Adipocyte (in vitro differentiated cells): ENCODE results near the gene NRG2.
A peak's percentile ranks its signal among the peaks of the same experiment; 100 is the strongest.

Experiments
- DNase-seq: peaks from one replicate; pipeline ENCODE4 v3.0.0-alpha.2; 2015; ENCODE audit warnings: low read depth
- H3K27me3 ChIP-seq: replicated peaks from 2 replicates; pipeline ENCODE4 v1.7.0; 2013; ENCODE audit warnings: mild to moderate bottlenecking, low read length, moderate library complexity; ENCODE audit not compliant: control insufficient read depth, insufficient read depth
- H3K36me3 ChIP-seq: 2 replicates; pipeline ENCODE4 v1.7.0; 2013; ENCODE audit warnings: low read length, mild to moderate bottlenecking, moderate library complexity; ENCODE audit not compliant: control insufficient read depth, insufficient read depth, severe bottlenecking
- H3K4me1 ChIP-seq: 2 replicates; pipeline ENCODE4 v1.7.0; 2013; ENCODE audit warnings: mild to moderate bottlenecking, low read length, moderate library complexity; ENCODE audit not compliant: control insufficient read depth, insufficient read depth
- H3K4me3 ChIP-seq: 2 replicates; pipeline ENCODE4 v1.7.0; 2013; ENCODE audit warnings: mild to moderate bottlenecking, low read length, moderate library complexity
- H3K9ac ChIP-seq: 2 replicates; pipeline ENCODE4 v1.7.0; 2013; ENCODE audit warnings: mild to moderate bottlenecking, low read length, moderate library complexity
- H3K9me3 ChIP-seq: 2 replicates; pipeline ENCODE4 v1.7.0; 2013; ENCODE audit warnings: mild to moderate bottlenecking, low read length, moderate library complexity; ENCODE audit not compliant: control insufficient read depth

The NRG2 gene

DNA sequence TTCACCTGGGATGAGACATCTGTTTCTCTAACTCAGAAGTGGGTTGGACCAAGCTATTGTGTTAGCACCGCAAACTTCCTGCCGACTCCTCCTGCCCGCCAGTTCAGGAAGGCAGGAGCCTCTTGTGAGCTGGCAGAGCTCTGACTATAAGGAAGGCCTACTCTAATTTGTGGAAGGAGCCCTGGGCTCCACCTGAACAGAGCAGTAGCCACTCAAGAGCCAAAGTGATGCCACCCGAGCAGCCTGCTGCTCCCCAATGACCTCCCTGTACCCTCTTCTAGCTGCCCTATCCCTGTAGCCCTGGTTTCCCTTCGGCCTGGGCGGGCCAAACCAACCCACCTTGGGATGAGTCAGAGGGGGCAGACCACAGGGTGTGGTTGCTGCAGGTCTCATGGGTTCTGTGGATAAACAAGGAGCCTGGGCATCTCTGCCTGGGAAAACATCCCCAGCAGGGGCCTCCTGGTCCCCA, 165.9 kb downstream of the NRG2 start:
- H3K4me1 ChIP-seq: peaks cover 8% of the 10 kb centered on the region
- H3K4me3 ChIP-seq: no peak overlapping the region
- H3K36me3 ChIP-seq: no peaks in the 10 kb centered on the region
- peaks cover 11% of the 10 kb centered on the region for H3K27me3 ChIP-seq
- no peak for DNase-seq
- H3K9me3 ChIP-seq: peaks cover 4% of the 10 kb centered on the region
- no peak overlapping the region for H3K9ac ChIP-seq

DNA sequence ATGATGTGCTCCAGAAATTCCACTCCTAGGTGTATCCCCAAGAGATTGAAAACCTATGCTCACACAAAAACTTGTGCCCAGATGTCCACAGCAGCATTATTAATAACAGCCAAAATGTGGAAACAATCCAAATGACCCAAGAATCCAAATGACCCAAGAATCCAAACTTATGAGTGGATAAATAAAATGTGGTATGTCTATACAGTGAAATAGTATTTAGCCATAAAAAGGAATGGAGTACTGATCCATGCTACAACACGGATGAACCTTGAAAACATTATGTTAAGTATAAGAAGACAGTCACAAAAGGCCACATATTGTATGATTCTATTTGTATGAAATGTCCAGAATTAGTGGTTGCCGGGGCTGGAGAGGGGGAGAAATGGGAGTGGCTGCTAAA, 167.1 kb downstream of the NRG2 start:
- Histone ChIP-seq H3K9me3 (peaks cover 4% of the 10 kb centered on the region), H3K36me3 (no peaks in the 10 kb centered on the region), H3K4me1 (peaks cover 8% of the 10 kb centered on the region), H3K27me3 (peaks cover 14% of the 10 kb centered on the region), H3K9ac (no peak overlapping the region), H3K4me3 (no peak overlapping the region)
- DNase-seq: no peak

GRCh38 chr5:139872851-139873794, 170.0 kb downstream of the NRG2 start:
- peak; percentile 4 for DNase-seq
- no peaks in the 10 kb centered on the region for H3K4me1 ChIP-seq
- H3K27me3 ChIP-seq: peaks cover 14% of the 10 kb centered on the region
- no peaks in the 10 kb centered on the region for H3K36me3 ChIP-seq
- H3K9ac ChIP-seq: no peak overlapping the region
- H3K4me3 ChIP-seq: no peak overlapping the region
- peaks cover 4% of the 10 kb centered on the region for H3K9me3 ChIP-seq

DNA sequence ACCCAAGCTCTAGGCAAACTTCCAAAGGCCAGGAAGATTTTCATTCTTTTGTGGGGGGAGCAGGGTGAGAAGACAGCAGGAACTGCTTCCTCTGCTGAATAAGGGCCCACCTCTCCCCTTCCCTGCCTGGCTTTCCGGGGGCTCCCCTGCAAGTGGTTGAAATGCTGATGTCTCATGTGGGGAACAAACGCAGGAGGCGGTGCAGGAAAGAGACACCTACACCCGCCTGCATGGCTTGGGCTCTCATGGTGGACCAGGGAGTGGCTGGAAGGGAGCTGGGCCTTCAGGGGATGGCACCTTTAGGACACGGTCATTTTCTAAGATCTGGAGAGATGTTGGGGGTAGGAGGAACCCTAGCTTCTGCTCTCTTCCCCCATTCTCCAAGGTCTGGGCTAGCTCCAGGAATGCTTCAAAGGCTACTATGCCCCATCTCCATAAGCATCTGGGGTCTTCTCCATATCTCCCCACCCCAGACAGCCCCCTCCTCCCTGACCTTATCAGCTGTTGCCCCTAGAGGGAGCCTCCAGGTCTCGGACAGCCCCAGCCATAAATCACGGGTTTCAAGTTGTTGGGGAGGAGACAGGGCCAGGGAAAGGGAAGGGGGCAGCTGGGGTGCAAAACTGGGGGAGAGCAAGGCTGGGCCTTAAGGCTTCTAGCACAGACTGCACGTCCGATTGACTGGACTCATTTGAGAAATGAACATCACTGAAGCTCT, 170.9 kb downstream of the NRG2 start:
- Histone ChIP-seq H3K9ac (no peak overlapping the region), H3K27me3 (peaks cover 14% of the 10 kb centered on the region), H3K4me3 (no peak overlapping the region), H3K36me3 (no peaks in the 10 kb centered on the region), H3K9me3 (peaks cover 4% of the 10 kb centered on the region), H3K4me1 (no peaks in the 10 kb centered on the region)
- no peak for DNase-seq

DNA sequence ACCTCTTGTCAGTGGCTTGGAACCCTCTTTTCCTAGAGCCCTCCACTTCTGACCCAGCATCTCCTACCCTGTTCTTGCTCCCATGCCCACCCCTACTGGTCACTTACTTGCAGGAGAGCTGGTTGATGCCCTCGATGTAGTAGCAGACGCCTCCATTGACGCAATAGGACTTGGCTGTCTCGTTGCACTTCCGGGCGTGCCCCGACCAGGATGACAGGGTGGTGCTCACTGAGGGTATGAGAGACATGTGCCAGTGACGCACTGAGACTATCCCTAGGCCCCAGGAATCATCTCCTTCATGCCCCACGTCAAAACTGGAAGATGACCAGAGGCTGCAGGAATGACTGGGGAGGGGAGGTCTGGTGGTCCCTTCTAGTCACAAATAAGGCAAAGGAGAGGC, 171.5 kb downstream of the NRG2 start:
- peaks cover 14% of the 10 kb centered on the region for H3K27me3 ChIP-seq

DNA sequence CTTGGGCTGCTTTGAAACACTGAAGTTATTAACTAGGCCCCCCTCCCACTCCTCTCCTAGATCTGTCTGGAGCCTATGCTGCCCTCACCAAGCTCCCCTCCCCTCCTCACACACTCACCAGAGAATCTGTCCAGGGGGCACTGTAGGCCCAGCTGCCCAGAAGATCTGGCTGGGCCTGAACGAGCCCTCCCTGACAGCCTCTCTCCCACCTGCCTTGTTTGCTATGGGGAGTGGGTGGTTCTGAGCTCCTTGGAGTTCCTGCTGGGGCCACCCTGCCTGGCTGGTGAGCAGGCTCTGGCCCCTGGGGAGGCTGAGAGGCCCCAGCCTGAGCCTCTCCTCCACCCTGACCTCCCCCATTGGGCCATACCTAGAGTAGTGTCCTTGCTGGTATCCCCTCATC, 172.4 kb downstream of the NRG2 start:
- H3K9me3 ChIP-seq: no peaks in the 10 kb centered on the region
- no peak overlapping the region for H3K4me3 ChIP-seq
- no peaks in the 10 kb centered on the region for H3K4me1 ChIP-seq
- no peak overlapping the region for H3K9ac ChIP-seq
- H3K36me3 ChIP-seq: no peaks in the 10 kb centered on the region
- no peak for DNase-seq
- peaks cover 14% of the 10 kb centered on the region for H3K27me3 ChIP-seq

More for the DNA sequence above, 171.5 kb downstream of the NRG2 start:
- H3K9ac ChIP-seq: no peak overlapping the region
- H3K9me3 ChIP-seq: peaks cover 4% of the 10 kb centered on the region
- no peak overlapping the region for H3K4me3 ChIP-seq
- no peaks in the 10 kb centered on the region for H3K4me1 ChIP-seq
- H3K36me3 ChIP-seq: no peaks in the 10 kb centered on the region
- no peak for DNase-seq

GRCh38 chr5:139869042-139869790, 173.9 kb downstream of the NRG2 start:
- peaks cover 14% of the 10 kb centered on the region for H3K27me3 ChIP-seq

DNA sequence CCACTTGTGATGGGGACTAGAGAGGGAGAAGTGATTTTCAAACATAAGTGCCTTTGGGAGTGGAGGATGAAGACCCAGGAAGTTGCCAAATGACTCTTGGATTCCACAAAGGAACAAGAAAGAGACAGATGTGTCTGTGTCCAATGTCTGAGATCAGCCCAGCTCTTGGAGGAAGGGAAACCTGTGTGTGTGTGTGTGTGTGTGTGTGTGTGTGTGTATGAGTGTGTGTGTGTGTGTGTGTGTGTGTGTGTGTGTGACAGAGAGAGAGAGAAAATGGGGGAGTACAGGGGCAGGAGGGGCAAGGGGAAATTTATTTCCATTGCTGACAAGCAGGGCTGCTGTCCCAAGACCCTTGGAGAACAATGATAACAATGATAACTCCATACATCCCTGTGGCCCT, 175.5 kb downstream of the NRG2 start:
- H3K4me3 ChIP-seq: no peak overlapping the region
- H3K9me3 ChIP-seq: no peaks in the 10 kb centered on the region
- no peak overlapping the region for H3K9ac ChIP-seq
- no peaks in the 10 kb centered on the region for H3K36me3 ChIP-seq
- peaks cover 11% of the 10 kb centered on the region for H3K4me1 ChIP-seq
- peaks cover 11% of the 10 kb centered on the region for H3K27me3 ChIP-seq
- DNase-seq: no peak

More at GRCh38 chr5:139869042-139869790, 173.9 kb downstream of the NRG2 start:
- no peaks in the 10 kb centered on the region for H3K4me1 ChIP-seq
- no peak for DNase-seq
- H3K36me3 ChIP-seq: no peaks in the 10 kb centered on the region
- H3K9me3 ChIP-seq: no peaks in the 10 kb centered on the region
- no peak overlapping the region for H3K4me3 ChIP-seq
- no peak overlapping the region for H3K9ac ChIP-seq

- H3K36me3 ChIP-seq: no peaks in the 10 kb centered on the region
- H3K4me1 ChIP-seq: peaks cover 11% of the 10 kb centered on the region
- no peak overlapping the region for H3K4me3 ChIP-seq
- H3K9ac ChIP-seq: no peak overlapping the region
- no peak for DNase-seq
- H3K27me3 ChIP-seq: peaks cover 6% of the 10 kb centered on the region
- H3K9me3 ChIP-seq: no peaks in the 10 kb centered on the region
Measured at GRCh38 chr5:139867109-139867508, 176.0 kb downstream of the NRG2 start.

DNA sequence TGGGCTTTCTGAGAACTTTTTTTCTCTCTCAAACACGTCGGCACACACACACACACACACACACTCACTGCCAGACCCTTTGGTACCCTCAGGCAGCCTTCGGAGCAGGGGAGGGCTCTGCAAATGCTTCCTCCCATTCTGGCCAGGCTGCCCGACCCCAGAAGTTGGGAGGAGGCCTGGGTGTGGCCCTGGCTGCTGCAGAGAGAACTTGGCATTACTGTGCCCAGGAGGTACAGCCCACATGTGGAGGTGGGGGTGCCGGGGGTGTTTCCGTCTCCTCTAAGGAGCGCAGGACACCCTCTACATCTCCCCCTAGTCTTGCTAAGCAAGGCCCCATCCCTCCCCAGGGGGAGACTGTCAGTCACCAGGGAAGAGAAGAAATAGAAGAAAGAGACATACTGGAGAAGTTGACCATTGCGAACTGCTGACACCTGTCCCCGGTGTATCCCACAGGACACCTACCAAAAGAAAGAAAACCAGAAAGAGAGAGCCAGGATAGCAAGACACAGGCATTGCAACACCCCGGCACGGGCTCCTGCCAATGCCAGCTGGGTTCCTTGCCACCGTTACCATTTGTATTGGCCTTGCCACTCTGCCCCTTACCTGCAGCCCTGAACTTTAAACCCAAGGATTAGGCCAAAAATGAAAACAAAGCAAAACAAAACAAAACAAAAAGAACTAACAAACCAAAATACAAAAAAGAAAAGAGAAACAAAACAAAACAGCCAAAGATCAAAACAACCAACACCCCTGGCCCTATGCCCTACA, 178.2 kb downstream of the NRG2 start:
- peaks cover 11% of the 10 kb centered on the region for H3K4me1 ChIP-seq
- no peaks in the 10 kb centered on the region for H3K36me3 ChIP-seq
- no peaks in the 10 kb centered on the region for H3K9me3 ChIP-seq
- no peak overlapping the region for H3K4me3 ChIP-seq
- no peaks in the 10 kb centered on the region for H3K27me3 ChIP-seq
- H3K9ac ChIP-seq: peak overlapping the region; percentile 26
- DNase-seq: no peak
